Activated CD4-positive, alpha-beta memory T cell treated with anti-CD3 and anti-CD28 coated beads, Interleukin-2, amount 10 ng/mL, durations not matched to agents 7 days and 5 days (primary cell): ENCODE results near the gene C10orf90. TPM values are rescaled to one million over a fixed set of nuclear protein-coding genes. Genes with fewer than 3 reads are reported as not detected.

ENCODE experiments used
- CTCF ChIA-PET: fragments of 350-600 bp; sonication (Branson Sonifier 250); formaldehyde crosslinking; loops from one replicate; lab custom pipeline; 2021; ENCODE audit warnings: antibody characterized with exemption, inconsistent platforms; lab: Charles Lee
- POLR2A ChIA-PET: fragments of 350-600 bp; sonication (Branson Sonifier 250); formaldehyde crosslinking; loops from one replicate; lab custom pipeline; 2021; ENCODE audit warnings: antibody characterized with exemption; lab: Charles Lee
- DNase-seq: peaks from one replicate; pipeline ENCODE4 v3.0.0-alpha.2; 2020
- H3K27ac Mint-ChIP-seq: one replicate; pipeline ENCODE4 v1.8.0; 2021; ENCODE audit warnings: mild to moderate bottlenecking, mixed read lengths
- H3K27me3 Mint-ChIP-seq: one replicate; pipeline ENCODE4 v1.8.0; 2021; ENCODE audit warnings: mixed read lengths
- H3K36me3 Mint-ChIP-seq: one replicate; pipeline ENCODE4 v1.8.0; 2021; ENCODE audit warnings: low read depth, mixed read lengths
- H3K4me1 Mint-ChIP-seq: one replicate; pipeline ENCODE4 v1.8.0; 2021; ENCODE audit warnings: mixed read lengths
- H3K4me3 Mint-ChIP-seq: one replicate; pipeline ENCODE4 v1.8.0; 2021; ENCODE audit warnings: mild to moderate bottlenecking, mixed read lengths
- H3K9me3 Mint-ChIP-seq: one replicate; pipeline ENCODE4 v1.8.0; 2021; ENCODE audit warnings: mixed read lengths
- total RNA-seq, 2 experiments: library from RNA; stranded (reverse); gene quantifications; one replicate each; pipeline ENCODE4 v1.2.3, GENCODE V29; 2021

C10orf90 gene
- total RNA-seq, 2 experiments from 2014 or later: not detected

DNA sequence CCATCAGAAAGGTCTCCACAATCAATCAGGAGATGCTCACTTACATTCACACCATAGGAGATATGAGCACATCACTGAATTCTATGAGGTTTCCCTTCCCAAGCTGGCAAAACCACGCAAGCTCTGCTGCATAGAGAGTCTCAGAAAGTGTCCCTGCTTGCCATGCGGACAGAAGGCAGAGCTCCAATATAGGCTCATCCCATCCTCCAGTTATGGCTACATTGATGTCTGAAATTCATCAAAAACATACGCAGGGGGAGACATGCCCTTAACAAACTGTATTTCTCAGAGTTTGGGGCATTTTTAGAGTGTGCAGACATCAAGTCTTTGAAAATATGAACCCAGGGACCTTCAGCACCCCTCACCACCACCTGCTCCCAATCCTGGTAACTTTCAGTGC is 2.9 kb downstream of the C10orf90 start:
- H3K9me3 Mint-ChIP-seq: peaks cover 12% of the 10 kb centered on the region
- H3K27ac Mint-ChIP-seq: no peak overlapping the region
- H3K36me3 Mint-ChIP-seq: no peaks in the 10 kb centered on the region
- H3K4me1 Mint-ChIP-seq: no peaks in the 10 kb centered on the region
- no peak overlapping the region for H3K4me3 Mint-ChIP-seq
- H3K27me3 Mint-ChIP-seq: no peaks in the 10 kb centered on the region
- POLR2A ChIA-PET: no interaction called here
- CTCF ChIA-PET: no interaction called here
- DNase-seq: no peak

DNA sequence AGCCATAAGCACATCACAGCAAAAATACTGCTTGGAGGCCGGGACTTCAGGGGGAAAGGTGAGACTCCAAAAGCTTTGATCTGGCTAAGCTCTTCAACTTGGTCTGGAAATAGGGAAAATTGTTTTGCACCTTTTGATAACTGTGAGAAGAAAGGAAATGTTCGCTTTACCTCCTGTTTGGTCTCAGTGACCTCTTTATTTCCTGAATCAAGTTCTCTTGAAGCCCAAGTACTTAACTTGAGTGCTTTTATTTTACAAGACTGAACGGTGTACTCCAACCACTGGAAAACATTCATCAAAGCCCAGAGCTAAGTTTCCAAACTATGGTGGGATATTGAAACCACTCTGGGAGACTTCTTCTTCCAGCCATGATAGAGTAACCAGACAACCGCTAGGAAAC is 5.3 kb downstream of the C10orf90 start:
- no peak overlapping the region for H3K4me3 Mint-ChIP-seq
- CTCF ChIA-PET: no interaction called here
- H3K36me3 Mint-ChIP-seq: no peaks in the 10 kb centered on the region
- DNase-seq: no peak
- H3K4me1 Mint-ChIP-seq: no peaks in the 10 kb centered on the region
- POLR2A ChIA-PET: no interaction called here
- no peaks in the 10 kb centered on the region for H3K27me3 Mint-ChIP-seq
- no peaks in the 10 kb centered on the region for H3K9me3 Mint-ChIP-seq
- no peak overlapping the region for H3K27ac Mint-ChIP-seq

- Mint-ChIP-seq H3K36me3 (no peaks in the 10 kb centered on the region), H3K27ac (peak overlapping the region; percentile 23), H3K4me1 (no peaks in the 10 kb centered on the region), H3K4me3 (no peak overlapping the region), H3K27me3 (no peaks in the 10 kb centered on the region), H3K9me3 (no peaks in the 10 kb centered on the region)
- no peak for DNase-seq
- CTCF ChIA-PET: no interaction called here
- POLR2A ChIA-PET: no interaction called here
Observed at GRCh38 chr10:126663880-126664279, 6.6 kb downstream of the C10orf90 start.

DNA sequence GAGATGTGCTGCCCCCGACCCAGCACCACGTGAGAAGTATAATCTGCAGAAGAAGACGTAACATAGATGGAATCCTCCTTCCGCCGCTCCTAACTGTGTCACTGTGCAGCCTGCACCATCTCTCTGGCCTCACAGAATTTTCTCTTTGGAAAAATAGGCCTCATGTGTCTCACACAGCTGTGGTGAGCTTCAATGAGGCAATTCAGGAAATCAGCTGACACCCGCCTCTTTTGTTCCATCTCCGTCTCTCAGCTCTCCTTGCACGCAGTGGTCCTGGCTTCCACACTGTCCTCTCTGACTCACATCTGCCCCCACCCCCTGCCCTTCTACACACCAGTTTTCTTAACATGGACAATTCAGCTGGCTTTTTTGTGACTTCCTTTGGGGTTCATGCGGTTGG is 7.2 kb downstream of the C10orf90 start:
- Mint-ChIP-seq H3K9me3 (no peaks in the 10 kb centered on the region), H3K27ac (peak overlapping the region; percentile 5), H3K4me3 (no peak overlapping the region), H3K27me3 (no peaks in the 10 kb centered on the region), H3K4me1 (no peaks in the 10 kb centered on the region), H3K36me3 (no peaks in the 10 kb centered on the region)
- ChIA-PET POLR2A (no interaction called here), CTCF (no interaction called here)
- DNase-seq: no peak

- no peaks in the 10 kb centered on the region for H3K36me3 Mint-ChIP-seq
- H3K4me3 Mint-ChIP-seq: no peak overlapping the region
- CTCF ChIA-PET: no interaction called here
- no peaks in the 10 kb centered on the region for H3K27me3 Mint-ChIP-seq
- H3K4me1 Mint-ChIP-seq: no peaks in the 10 kb centered on the region
- DNase-seq: no peak
- POLR2A ChIA-PET: no interaction called here
- H3K9me3 Mint-ChIP-seq: no peaks in the 10 kb centered on the region
- no peak overlapping the region for H3K27ac Mint-ChIP-seq
Observed at GRCh38 chr10:126661841-126662515, 8.5 kb downstream of the C10orf90 start.

GRCh38 chr10:126661356-126661755 is 9.1 kb downstream of the C10orf90 start:
- no peak overlapping the region for H3K27ac Mint-ChIP-seq
- POLR2A ChIA-PET: no interaction called here
- no peak overlapping the region for H3K4me3 Mint-ChIP-seq

DNA sequence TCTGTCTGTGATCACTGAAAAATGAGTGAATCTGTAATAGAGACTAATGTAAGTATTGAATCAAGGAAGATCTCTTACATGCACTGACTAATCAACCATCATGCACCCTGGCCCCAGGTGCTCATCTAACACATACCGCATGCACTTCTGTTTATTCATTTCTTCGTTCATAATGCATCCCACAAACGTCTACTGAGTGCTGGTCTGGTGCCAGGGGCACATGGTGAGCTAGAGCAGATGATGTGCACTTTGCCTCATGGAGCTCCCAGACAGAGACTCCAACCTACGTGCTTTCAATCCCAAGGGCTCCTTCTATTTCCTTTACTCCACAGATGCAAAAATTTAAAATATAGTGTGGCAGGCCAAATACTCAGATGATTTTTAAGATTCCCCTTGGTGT is 10.7 kb downstream of the C10orf90 start:
- Mint-ChIP-seq H3K4me1 (peaks cover under 1% of the 10 kb centered on the region), H3K9me3 (no peaks in the 10 kb centered on the region), H3K4me3 (no peak overlapping the region), H3K27ac (no peak overlapping the region), H3K27me3 (no peaks in the 10 kb centered on the region), H3K36me3 (no peaks in the 10 kb centered on the region)
- ChIA-PET POLR2A (no interaction called here), CTCF (no interaction called here)
- DNase-seq: no peak

More at GRCh38 chr10:126661356-126661755, 9.1 kb downstream of the C10orf90 start:
- H3K9me3 Mint-ChIP-seq: no peaks in the 10 kb centered on the region
- no peaks in the 10 kb centered on the region for H3K36me3 Mint-ChIP-seq
- no peaks in the 10 kb centered on the region for H3K4me1 Mint-ChIP-seq
- DNase-seq: no peak
- H3K27me3 Mint-ChIP-seq: no peaks in the 10 kb centered on the region
- CTCF ChIA-PET: no interaction called here

DNA sequence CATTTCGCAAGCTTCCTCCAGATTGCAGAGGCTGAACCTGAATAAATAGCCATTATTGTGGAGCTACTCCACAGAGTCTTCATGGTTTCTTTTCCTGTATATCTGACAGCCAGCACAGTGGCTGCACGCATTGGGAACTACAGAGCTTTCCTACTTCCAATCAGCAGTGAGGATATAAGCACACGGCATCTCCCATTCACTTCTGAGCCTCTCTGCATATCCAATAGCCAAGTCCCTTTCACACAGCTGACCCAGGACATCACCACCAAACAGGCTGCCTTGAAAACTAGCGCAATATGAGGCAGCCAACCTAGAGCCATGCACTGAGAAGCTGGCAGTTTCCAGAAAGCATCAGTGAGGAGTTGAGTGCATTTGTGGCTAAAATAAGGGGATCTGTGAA is 11.6 kb downstream of the C10orf90 start:
- Mint-ChIP-seq H3K36me3 (no peaks in the 10 kb centered on the region), H3K27ac (no peak overlapping the region), H3K4me3 (no peak overlapping the region), H3K4me1 (peaks cover 3% of the 10 kb centered on the region), H3K27me3 (no peaks in the 10 kb centered on the region), H3K9me3 (no peaks in the 10 kb centered on the region)
- POLR2A ChIA-PET: no interaction called here
- CTCF ChIA-PET: no interaction called here
- no peak for DNase-seq

DNA sequence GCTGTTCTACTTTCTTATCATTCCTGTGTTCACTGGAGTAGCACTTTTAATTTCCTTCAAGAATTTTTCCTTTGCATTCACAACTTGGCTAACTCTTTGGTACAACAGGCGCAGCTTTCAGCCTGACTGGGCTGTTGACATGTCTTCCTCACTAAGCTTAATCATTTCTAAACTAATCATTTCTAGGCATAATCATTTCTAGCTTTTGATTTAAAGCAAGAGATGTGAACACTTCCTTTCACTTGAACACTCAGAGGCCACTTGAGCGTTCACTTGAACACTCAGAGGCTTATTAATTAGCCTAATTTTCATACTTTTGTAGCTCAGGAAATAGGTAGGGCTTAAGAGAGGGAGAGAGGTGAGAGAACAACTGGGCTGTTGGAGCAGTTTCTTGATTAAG is 15.9 kb downstream of the C10orf90 start:
- Mint-ChIP-seq H3K27ac (no peak overlapping the region), H3K9me3 (no peaks in the 10 kb centered on the region), H3K36me3 (no peaks in the 10 kb centered on the region), H3K4me1 (peaks cover 3% of the 10 kb centered on the region), H3K4me3 (no peak overlapping the region), H3K27me3 (no peaks in the 10 kb centered on the region)
- ChIA-PET POLR2A (no interaction called here), CTCF (no interaction called here)
- DNase-seq: no peak

GRCh38 chr10:126651467-126651866 is 19.0 kb downstream of the C10orf90 start:
- POLR2A ChIA-PET: no interaction called here
- no peaks in the 10 kb centered on the region for H3K9me3 Mint-ChIP-seq
- H3K27ac Mint-ChIP-seq: no peak overlapping the region
- no peaks in the 10 kb centered on the region for H3K27me3 Mint-ChIP-seq
- H3K36me3 Mint-ChIP-seq: no peaks in the 10 kb centered on the region
- no peak for DNase-seq
- H3K4me1 Mint-ChIP-seq: peaks cover 3% of the 10 kb centered on the region
- CTCF ChIA-PET: no interaction called here
- H3K4me3 Mint-ChIP-seq: no peak overlapping the region

GRCh38 chr10:126650161-126650560 is 20.3 kb downstream of the C10orf90 start:
- no peak overlapping the region for H3K4me3 Mint-ChIP-seq
- DNase-seq: no peak
- H3K27ac Mint-ChIP-seq: no peak overlapping the region

GRCh38 chr10:126647116-126647515 is 23.4 kb downstream of the C10orf90 start:
- H3K27me3 Mint-ChIP-seq: no peaks in the 10 kb centered on the region
- no peak overlapping the region for H3K27ac Mint-ChIP-seq
- no peak overlapping the region for H3K4me3 Mint-ChIP-seq
- ChIA-PET POLR2A (no interaction called here), CTCF (no interaction called here)
- H3K4me1 Mint-ChIP-seq: no peaks in the 10 kb centered on the region
- no peak for DNase-seq
- H3K36me3 Mint-ChIP-seq: no peaks in the 10 kb centered on the region
- H3K9me3 Mint-ChIP-seq: no peaks in the 10 kb centered on the region

More at GRCh38 chr10:126650161-126650560, 20.3 kb downstream of the C10orf90 start:
- CTCF ChIA-PET: no interaction called here
- H3K27me3 Mint-ChIP-seq: no peaks in the 10 kb centered on the region
- H3K9me3 Mint-ChIP-seq: no peaks in the 10 kb centered on the region
- H3K36me3 Mint-ChIP-seq: no peaks in the 10 kb centered on the region
- H3K4me1 Mint-ChIP-seq: peaks cover 3% of the 10 kb centered on the region
- POLR2A ChIA-PET: no interaction called here

DNA sequence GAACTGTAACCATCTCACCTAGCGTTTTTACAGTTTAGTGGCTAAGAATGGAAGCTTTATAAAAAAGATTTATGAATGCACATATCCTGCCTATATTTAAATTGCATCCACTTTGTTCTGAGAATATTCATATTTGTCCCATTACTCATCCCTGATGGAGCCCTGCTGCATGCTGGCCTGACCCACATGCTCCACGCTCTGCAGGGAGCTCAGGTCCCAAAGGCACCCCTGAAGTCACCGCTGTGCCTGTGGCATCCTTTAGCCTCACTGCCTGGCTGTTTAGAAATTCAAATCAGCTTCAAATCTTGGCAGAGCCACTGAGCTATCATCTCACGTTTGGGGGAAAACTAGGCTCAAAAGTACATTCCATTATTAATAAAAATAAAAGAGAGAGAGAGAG is 24.4 kb downstream of the C10orf90 start:
- H3K4me3 Mint-ChIP-seq: no peak overlapping the region
- no peaks in the 10 kb centered on the region for H3K36me3 Mint-ChIP-seq
- no peaks in the 10 kb centered on the region for H3K27me3 Mint-ChIP-seq
- DNase-seq: no peak
- no peak overlapping the region for H3K27ac Mint-ChIP-seq
- no peaks in the 10 kb centered on the region for H3K4me1 Mint-ChIP-seq
- H3K9me3 Mint-ChIP-seq: no peaks in the 10 kb centered on the region
- ChIA-PET POLR2A (no interaction called here), CTCF (no interaction called here)

DNA sequence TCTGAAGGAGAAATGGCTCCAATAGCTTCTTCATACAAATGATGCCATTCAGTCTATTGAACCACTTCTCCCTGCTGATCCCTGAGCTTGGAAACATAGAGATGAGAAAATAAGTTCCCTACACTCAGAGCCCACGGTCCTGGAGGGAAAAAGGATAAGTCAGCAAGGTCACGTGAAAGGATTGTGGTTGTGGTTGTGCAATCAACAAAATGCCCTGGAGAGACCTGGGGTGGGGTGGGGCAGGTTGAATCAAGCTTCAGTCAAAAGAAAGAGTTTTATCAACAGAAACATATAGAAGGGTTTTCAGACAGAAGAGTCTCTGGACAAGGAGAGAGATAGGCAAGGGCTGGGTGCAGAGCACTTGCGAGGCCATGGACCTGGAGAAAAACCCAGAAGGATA is 30.1 kb downstream of the C10orf90 start:
- Mint-ChIP-seq H3K9me3 (no peaks in the 10 kb centered on the region), H3K4me3 (no peak overlapping the region), H3K4me1 (no peaks in the 10 kb centered on the region), H3K27me3 (no peaks in the 10 kb centered on the region), H3K27ac (no peak overlapping the region), H3K36me3 (no peaks in the 10 kb centered on the region)
- CTCF ChIA-PET: no interaction called here
- POLR2A ChIA-PET: no interaction called here
- no peak for DNase-seq
